Stomach (tissue), 9 donors: ENCODE data around the gene TPST1. TPM values are rescaled to one million over a fixed set of nuclear protein-coding genes. Genes with fewer than 3 reads are reported as not detected.
"Not testable (repeated sequence)": the region's sequence is repeated elsewhere in the genome, so short reads cannot be mapped to it uniquely, and the experiment has no call there.

Experiments
- DNase-seq, 2 donors: peaks; one replicate each; pipeline versions ENCODE4 v3.0.0 to v3.0.0-alpha.2; 2013 to 2019
- H3K27ac ChIP-seq, 5 donors: fragments of 200-600 bp in 4 of 5; sonication (generic) in 4 of 5; one replicate each; pipeline ENCODE4 v1.5.1; 2013 to 2019; ENCODE audit warnings: mild to moderate bottlenecking in 1 of 5, moderate library complexity in 1 of 5
- H3K27me3 ChIP-seq, 3 donors: fragments of 200-600 bp; sonication (generic); one replicate each; pipeline ENCODE4 v1.5.1; 2017 to 2019; ENCODE audit warnings: mixed run types in 1 of 3
- H3K36me3 ChIP-seq, 4 donors: fragments of 200-600 bp; sonication (generic); 1 replicate in 3 of 4; 2 replicates in 1 of 4; pipeline ENCODE4 v1.5.1; 2016 to 2019
- H3K4me1 ChIP-seq, 4 donors: fragments of 200-600 bp; sonication (generic); one replicate each; pipeline ENCODE4 v1.5.1; 2016 to 2019
- H3K4me3 ChIP-seq, 4 donors: fragments of 200-600 bp; sonication (generic) in 3 of 4; one replicate each; pipeline ENCODE4 v1.5.1; 2016 to 2019; ENCODE audit warnings: mild to moderate bottlenecking in 1 of 4
- H3K9me3 ChIP-seq, 4 donors: fragments of 200-600 bp; sonication (generic); one replicate each; pipeline ENCODE4 v1.5.1; 2016 to 2019
- EP300 ChIP-seq: sonication (generic); formaldehyde crosslinking; IDR thresholded peaks from one replicate; pipeline ENCODE4 v1.6.1; 2017; ENCODE audit warnings: antibody characterized with exemption
- POLR2A ChIP-seq, 4 donors: fragments of 450-650 bp; IDR thresholded peaks; one replicate each; pipeline ENCODE4 v1.6.1; 2016; ENCODE audit warnings: antibody characterized with exemption in 4 of 4, control low read depth in 2 of 4, mild to moderate bottlenecking in 1 of 4, moderate library complexity in 1 of 4
- POLR2AphosphoS5 ChIP-seq, 3 donors: sonication (generic); formaldehyde crosslinking; IDR thresholded peaks; one replicate each; pipeline ENCODE4 v1.6.1; 2016; ENCODE audit warnings: antibody characterized with exemption in 3 of 3
- WGBS, 5 donors: extraction: QIAGEN DNeasy Blood & Tissue Kit in 3 of 5; methylation state at CpG; one replicate each; pipeline versions ENCODE4 v1.1.5 to v1.1.7; 2013 to 2018; 5-methylcytosine and 5-hydroxymethylcytosine counted together
- intact Hi-C: fragments of 100-400 bp; cut with DNase I; formaldehyde crosslinking; loops from one replicate; pipeline ENCODE4 v1.15.1; 2023; ENCODE audit warnings: low total_unique reads
- polyA plus RNA-seq, 3 donors: library from polyadenylated mRNA; stranded (reverse); fragments of 200-250 nt; gene quantifications; one replicate each; pipeline ENCODE4 v1.2.3, GENCODE V29; 2013
- total RNA-seq, 5 donors: library from RNA; depleted of rRNA; stranded (reverse); fragments of >200 nt; gene quantifications; one replicate each; pipeline versions ENCODE4 v1.1.0 to v1.2.3, GENCODE V29; 2014 to 2016
- TF ChIP-seq, protein P1 (sequence below), 7 experiments: fragments of 450-650 bp in 4 of 7; fragments of 200-600 bp in 3 of 7; sonication (generic) in 3 of 7; IDR thresholded peaks; one replicate each; pipeline ENCODE4 v1.5.1; 2016 to 2019; ENCODE audit warnings: antibody characterized with exemption in 7 of 7, control low read depth in 2 of 7, mild to moderate bottlenecking in 1 of 7
- donor health status: healthy with polysubstance abuse.
- donor health status: Bipolar disorder and iron deficiency.
- donor health status: healthy.

Gene TPST1
- total and polyA plus RNA-seq, 8 donors: 0.58 to 78.8 (median 8.7) TPM

DNA sequence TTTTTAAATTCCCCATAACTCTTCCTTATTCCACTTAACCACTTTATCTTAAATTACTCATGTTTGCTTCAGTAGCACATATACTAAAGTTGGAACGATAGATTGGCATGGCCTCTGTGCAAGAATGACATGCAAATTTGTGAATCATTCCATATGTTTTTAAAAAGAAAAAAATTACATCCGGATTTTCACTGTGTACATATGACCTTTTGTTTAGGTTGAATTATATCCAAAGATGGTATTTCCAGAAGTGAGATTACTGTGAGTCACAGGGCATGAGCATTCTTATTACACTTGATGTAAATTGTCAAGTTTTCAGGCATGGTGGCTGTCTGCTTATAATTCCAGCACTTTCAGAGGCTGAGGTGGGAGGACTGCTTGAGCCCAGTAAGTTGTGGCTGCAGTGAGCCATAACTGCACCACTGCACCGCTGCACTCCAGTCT is 190.0 kb downstream of the TPST1 start:
- H3K27ac ChIP-seq, H3K27me3 ChIP-seq, H3K4me1 ChIP-seq, intact Hi-C loops, DNase-seq, H3K4me3 ChIP-seq, H3K9me3 ChIP-seq: not testable (repeated sequence)
- H3K36me3 ChIP-seq: peaks cover 0 to 50% (median 13%) of the 10 kb centered on the region in 4 donors
- 54 to 63% (median 58%) methylated on average over 3 of the region's 3 CpGs for WGBS, 5 donors

GRCh38 chr7:66396052-66396451 is 190.9 kb downstream of the TPST1 start:
- H3K4me3 ChIP-seq, H3K4me1 ChIP-seq, H3K27me3 ChIP-seq, H3K27ac ChIP-seq, intact Hi-C loops, H3K9me3 ChIP-seq, DNase-seq: not testable (repeated sequence)
- peaks cover 0 to 59% (median 18%) of the 10 kb centered on the region in 4 donors for H3K36me3 ChIP-seq
- WGBS, 5 donors: 91 to 96% (median 93%) methylated on average over 3 of the region's 3 CpGs

DNA sequence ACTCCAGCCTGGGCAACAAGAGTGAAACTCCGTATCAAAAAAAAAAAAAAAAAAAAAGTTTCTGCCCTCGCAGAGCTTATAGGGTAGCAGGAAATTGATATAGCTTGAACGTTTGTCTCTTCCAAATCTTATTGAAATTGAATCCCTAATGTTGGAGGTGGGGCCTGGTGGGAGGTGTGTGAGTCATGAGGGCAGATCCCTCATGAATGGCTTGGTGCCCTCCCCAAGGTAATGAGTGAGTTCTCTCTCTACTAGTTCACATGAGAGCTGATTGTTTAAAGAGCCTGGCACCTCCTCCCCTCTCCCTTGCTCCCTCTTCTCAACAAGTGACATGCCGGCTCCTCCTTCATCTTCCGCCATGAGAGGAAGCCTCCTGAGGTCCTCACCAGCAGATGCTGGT is 193.7 kb downstream of the TPST1 start:
- H3K27me3 ChIP-seq, H3K27ac ChIP-seq, intact Hi-C loops, H3K4me1 ChIP-seq, H3K9me3 ChIP-seq, DNase-seq, H3K4me3 ChIP-seq: not testable (repeated sequence)
- peaks cover 0 to 76% (median 29%) of the 10 kb centered on the region in 4 donors for H3K36me3 ChIP-seq
- 79 to 85% (median 82%) methylated on average over 5 of the region's 5 CpGs for WGBS, 5 donors

DNA sequence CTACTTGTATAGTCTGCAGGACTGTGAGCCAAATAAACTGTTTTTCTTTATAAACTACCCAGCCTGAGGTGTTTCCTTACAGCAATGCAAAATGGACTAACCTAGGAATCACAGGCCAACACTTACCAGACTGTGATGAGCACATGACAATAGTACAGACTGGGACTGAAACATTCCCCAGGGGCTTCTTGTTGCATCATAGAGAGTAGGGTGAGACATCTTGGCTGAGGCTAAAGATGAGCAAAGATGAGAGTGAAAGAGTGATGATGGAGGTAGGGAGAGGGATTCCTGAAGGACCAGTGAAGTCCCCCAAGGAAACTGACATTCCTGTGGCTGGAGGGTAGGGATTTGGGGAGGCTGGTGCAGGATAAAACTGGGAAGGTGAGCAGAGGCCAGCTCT is 194.4 kb downstream of the TPST1 start:
- Histone ChIP-seq H3K27me3 (no peaks in the 10 kb centered on the region), H3K9me3 (no peaks in the 10 kb centered on the region), H3K27ac (no peak overlapping the region), H3K36me3 (peaks cover 0 to 83% (median 34%) of the 10 kb centered on the region in 4 donors), H3K4me1 (no peaks in the 10 kb centered on the region), H3K4me3 (no peak overlapping the region)
- TF ChIP-seq POLR2AphosphoS5 (IDR thresholded peaks at IDR 0.05) (no peak), EP300 (no peak)
- TF ChIP-seq, protein P1, sequence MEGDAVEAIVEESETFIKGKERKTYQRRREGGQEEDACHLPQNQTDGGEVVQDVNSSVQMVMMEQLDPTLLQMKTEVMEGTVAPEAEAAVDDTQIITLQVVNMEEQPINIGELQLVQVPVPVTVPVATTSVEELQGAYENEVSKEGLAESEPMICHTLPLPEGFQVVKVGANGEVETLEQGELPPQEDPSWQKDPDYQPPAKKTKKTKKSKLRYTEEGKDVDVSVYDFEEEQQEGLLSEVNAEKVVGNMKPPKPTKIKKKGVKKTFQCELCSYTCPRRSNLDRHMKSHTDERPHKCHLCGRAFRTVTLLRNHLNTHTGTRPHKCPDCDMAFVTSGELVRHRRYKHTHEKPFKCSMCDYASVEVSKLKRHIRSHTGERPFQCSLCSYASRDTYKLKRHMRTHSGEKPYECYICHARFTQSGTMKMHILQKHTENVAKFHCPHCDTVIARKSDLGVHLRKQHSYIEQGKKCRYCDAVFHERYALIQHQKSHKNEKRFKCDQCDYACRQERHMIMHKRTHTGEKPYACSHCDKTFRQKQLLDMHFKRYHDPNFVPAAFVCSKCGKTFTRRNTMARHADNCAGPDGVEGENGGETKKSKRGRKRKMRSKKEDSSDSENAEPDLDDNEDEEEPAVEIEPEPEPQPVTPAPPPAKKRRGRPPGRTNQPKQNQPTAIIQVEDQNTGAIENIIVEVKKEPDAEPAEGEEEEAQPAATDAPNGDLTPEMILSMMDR (IDR thresholded peaks at IDR 0.05): no peak
- intact Hi-C loops: no loop called here
- DNase-seq: no peak

DNA sequence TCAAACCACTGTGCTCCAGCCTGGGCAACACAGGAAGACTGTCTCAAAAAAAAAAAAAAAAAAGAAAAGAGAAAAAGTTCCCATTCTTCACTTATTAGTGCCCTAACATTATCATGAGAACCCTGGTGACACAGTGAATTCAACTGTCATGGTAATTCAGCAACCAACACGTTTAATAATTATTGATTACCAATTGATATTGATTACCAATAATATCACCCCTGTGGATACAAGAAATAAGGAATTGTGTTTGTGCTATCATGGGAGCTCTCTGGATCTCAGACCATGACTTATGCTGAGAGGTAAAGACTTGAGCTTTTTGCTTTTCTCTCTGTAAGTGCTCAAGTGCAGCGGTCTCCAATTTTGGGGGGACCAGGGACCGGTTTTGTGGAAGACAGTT is 195.3 kb downstream of the TPST1 start:
- intact Hi-C loops: no loop called here
- H3K9me3 ChIP-seq: no peaks in the 10 kb centered on the region
- no peaks in the 10 kb centered on the region for H3K27me3 ChIP-seq
- H3K4me3 ChIP-seq: no peak overlapping the region
- H3K4me1 ChIP-seq: no peaks in the 10 kb centered on the region
- DNase-seq: no peak
- TF ChIP-seq EP300 (no peak), POLR2A (IDR thresholded peaks at IDR 0.05) (no peak), POLR2AphosphoS5 (IDR thresholded peaks at IDR 0.05) (no peak)
- TF ChIP-seq, protein P1 (IDR thresholded peaks at IDR 0.05): no peak
- 86 to 99% (median 94%) methylated on average over 3 of the region's 3 CpGs for WGBS, 5 donors
- no peak overlapping the region for H3K27ac ChIP-seq
- peaks cover 0 to 87% (median 34%) of the 10 kb centered on the region in 4 donors for H3K36me3 ChIP-seq

DNA sequence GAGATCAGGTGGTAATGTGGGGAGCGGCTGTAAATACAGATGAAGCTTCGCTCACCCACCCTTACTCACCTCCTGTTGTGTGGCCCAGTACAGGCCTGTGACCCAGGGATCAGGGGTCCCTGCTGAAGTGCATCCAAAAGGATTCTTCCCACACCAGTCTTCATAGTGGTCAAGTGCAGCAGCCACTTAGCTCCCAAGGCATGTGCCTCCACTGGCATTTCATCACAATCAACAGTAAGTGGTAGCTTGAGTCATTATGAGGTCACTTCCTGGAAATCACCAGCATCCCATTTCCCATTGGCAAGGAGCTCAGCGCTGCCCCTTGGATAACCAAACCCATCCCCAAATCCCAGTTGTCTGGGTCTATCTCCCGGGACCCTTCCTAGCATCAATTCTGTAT is 196.0 kb downstream of the TPST1 start:
- H3K4me1 ChIP-seq, DNase-seq, H3K4me3 ChIP-seq, intact Hi-C loops, H3K9me3 ChIP-seq, H3K27ac ChIP-seq, H3K27me3 ChIP-seq: not testable (repeated sequence)
- H3K36me3 ChIP-seq: peaks cover 0 to 85% (median 34%) of the 10 kb centered on the region in 4 donors
- 91 to 98% (median 98%) methylated on average over 4 of the region's 4 CpGs for WGBS, 5 donors

- peaks cover 0 to 86% (median 34%) of the 10 kb centered on the region in 4 donors for H3K36me3 ChIP-seq
- intact Hi-C loops, H3K27ac ChIP-seq, H3K27me3 ChIP-seq, DNase-seq, H3K4me3 ChIP-seq, H3K4me1 ChIP-seq, H3K9me3 ChIP-seq: not testable (repeated sequence)
- WGBS, 5 donors: 96 to 100% (median 97%) methylated on average over 3 of the region's 3 CpGs
Measured at GRCh38 chr7:66401932-66402331, 196.8 kb downstream of the TPST1 start.
